ENCODE data around the gene C1R.
A peak's percentile ranks its signal among the peaks of the same experiment; 100 is the strongest.
"Not testable (repeated sequence)": the region's sequence is repeated elsewhere in the genome, so short reads cannot be mapped to it uniquely, and the experiment has no call there.

Gene C1R

GRCh38 chr12:7058850-7059395 lies 33.3 kb downstream of the C1R start:
- no peak overlapping the region for H2BK15ac ChIP-seq (ENCODE audit: low read length)
- H2BK120ac ChIP-seq (ENCODE audit: low read depth, low read length) = no peak overlapping the region
- no peaks in the 10 kb centered on the region for H3K79me1 ChIP-seq (ENCODE audit: low read depth, low read length)
- no peak overlapping the region for H2BK12ac ChIP-seq (ENCODE audit: low read length)
- H3K4ac ChIP-seq (ENCODE audit: low read length) = no peak overlapping the region
- H3K27ac ChIP-seq (replicated peaks; ENCODE audit: low read length) = no peak overlapping the region
- H3K27me3 ChIP-seq (ENCODE audit: control insufficient read depth in 3 of 3, insufficient read depth in 3 of 3, low read depth in 1 of 3, low read length in 3 of 3) = no peaks in the 10 kb centered on the region
- no peak for DNase-seq (ENCODE audit: low spot score)
- no peaks in the 10 kb centered on the region for H3K36me3 ChIP-seq (replicated peaks in 1 of 2; ENCODE audit: control insufficient read depth in 2 of 2, insufficient read depth in 2 of 2, low read length in 2 of 2)
- no peak overlapping the region for H2AK5ac ChIP-seq (ENCODE audit: low read depth, low read length)
- H3K4me1 ChIP-seq (ENCODE audit: control insufficient read depth in 2 of 2, insufficient read depth in 1 of 2, low read depth in 1 of 2, low read length in 2 of 2) = peaks cover 0 to 5% of the 10 kb centered on the region in 2 donors
- no CpG with 5 or more reads among the region's 9 CpGs for whole genome bisulfite sequencing, 2 donors (ENCODE audit: extremely low coverage in 2 of 2, insufficient read length in 2 of 2, insufficient replicate concordance in 1 of 2)
- H3K14ac ChIP-seq (ENCODE audit: low read length) = no peak overlapping the region
- H3K4me2 ChIP-seq (ENCODE audit: insufficient read depth, low read length, poor library complexity, severe bottlenecking) = no peak overlapping the region
- no peak overlapping the region for H4K91ac ChIP-seq (ENCODE audit: low read depth, low read length, poor library complexity)
- H2BK5ac ChIP-seq (ENCODE audit: low read length) = no peak overlapping the region
- H2AFZ ChIP-seq (ENCODE audit: low read length) = no peak overlapping the region
- H3K18ac ChIP-seq (ENCODE audit: low read length) = no peak overlapping the region
- no peaks in the 10 kb centered on the region for H3K9me3 ChIP-seq (replicated peaks in 1 of 2; ENCODE audit: control insufficient read depth in 2 of 2, insufficient read depth in 1 of 2, low read depth in 1 of 2, low read length in 2 of 2)
- H3K9ac ChIP-seq (ENCODE audit: low read depth, low read length, poor library complexity) = no peak overlapping the region
- H3K23ac ChIP-seq (ENCODE audit: low read depth, low read length, poor library complexity) = no peak overlapping the region
- no peak overlapping the region for H4K8ac ChIP-seq (ENCODE audit: low read depth, low read length)
- no peak overlapping the region for H3K4me3 ChIP-seq (ENCODE audit: low read length in 2 of 2)

- peak overlapping the region; percentile 48 for H3K18ac ChIP-seq (ENCODE audit: low read length)
- H4K8ac ChIP-seq (ENCODE audit: low read depth, low read length) = no peak overlapping the region
- H3K23ac ChIP-seq (ENCODE audit: low read depth, low read length, poor library complexity) = no peak overlapping the region
- no peak for DNase-seq (ENCODE audit: low spot score)
- no peak overlapping the region for H3K4ac ChIP-seq (ENCODE audit: low read length)
- no peaks in the 10 kb centered on the region for H3K9me3 ChIP-seq (replicated peaks in 1 of 2; ENCODE audit: control insufficient read depth in 2 of 2, insufficient read depth in 1 of 2, low read depth in 1 of 2, low read length in 2 of 2)
- H3K36me3 ChIP-seq (replicated peaks in 1 of 2; ENCODE audit: control insufficient read depth in 2 of 2, insufficient read depth in 2 of 2, low read length in 2 of 2) = no peaks in the 10 kb centered on the region
- H3K14ac ChIP-seq (ENCODE audit: low read length) = no peak overlapping the region
- no peaks in the 10 kb centered on the region for H3K79me1 ChIP-seq (ENCODE audit: low read depth, low read length)
- H3K4me1 ChIP-seq (ENCODE audit: control insufficient read depth in 2 of 2, insufficient read depth in 1 of 2, low read depth in 1 of 2, low read length in 2 of 2) = peaks cover 0 to 5% of the 10 kb centered on the region in 2 donors
- H3K9ac ChIP-seq (ENCODE audit: low read depth, low read length, poor library complexity) = no peak overlapping the region
- H3K4me2 ChIP-seq (ENCODE audit: insufficient read depth, low read length, poor library complexity, severe bottlenecking) = no peak overlapping the region
- no peak overlapping the region for H2BK120ac ChIP-seq (ENCODE audit: low read depth, low read length)
- no CpG with 5 or more reads among the region's 3 CpGs for WGBS, 2 donors (ENCODE audit: extremely low coverage in 2 of 2, insufficient read length in 2 of 2, insufficient replicate concordance in 1 of 2)
- no peak overlapping the region for H3K4me3 ChIP-seq (ENCODE audit: low read length in 2 of 2)
- H2AFZ ChIP-seq (ENCODE audit: low read length) = no peak overlapping the region
- H2BK5ac ChIP-seq (ENCODE audit: low read length) = no peak overlapping the region
- H2BK12ac ChIP-seq (ENCODE audit: low read length) = no peak overlapping the region
- H2AK5ac ChIP-seq (ENCODE audit: low read depth, low read length) = no peak overlapping the region
- H4K91ac ChIP-seq (ENCODE audit: low read depth, low read length, poor library complexity) = no peak overlapping the region
- no peak overlapping the region for H3K27ac ChIP-seq (replicated peaks; ENCODE audit: low read length)
- H2BK15ac ChIP-seq (ENCODE audit: low read length) = no peak overlapping the region
- H3K27me3 ChIP-seq (ENCODE audit: control insufficient read depth in 3 of 3, insufficient read depth in 3 of 3, low read depth in 1 of 3, low read length in 3 of 3) = no peaks in the 10 kb centered on the region
Observed at GRCh38 chr12:7058163-7058845, 33.9 kb downstream of the C1R start.

GRCh38 chr12:7055736-7056135 lies 36.5 kb downstream of the C1R start:
- H3K9ac ChIP-seq (ENCODE audit: low read depth, low read length, poor library complexity); H3K27me3 ChIP-seq (ENCODE audit: control insufficient read depth in 3 of 3, insufficient read depth in 3 of 3, low read depth in 1 of 3, low read length in 3 of 3); H2AK5ac ChIP-seq (ENCODE audit: low read depth, low read length); H2BK120ac ChIP-seq (ENCODE audit: low read depth, low read length); H3K4ac ChIP-seq (ENCODE audit: low read length); H3K9me3 ChIP-seq (replicated peaks in 1 of 2; ENCODE audit: control insufficient read depth in 2 of 2, insufficient read depth in 1 of 2, low read depth in 1 of 2, low read length in 2 of 2); H2AFZ ChIP-seq (ENCODE audit: low read length); H3K14ac ChIP-seq (ENCODE audit: low read length); H2BK5ac ChIP-seq (ENCODE audit: low read length); H2BK12ac ChIP-seq (ENCODE audit: low read length); H2BK15ac ChIP-seq (ENCODE audit: low read length); H3K79me1 ChIP-seq (ENCODE audit: low read depth, low read length); H3K27ac ChIP-seq (replicated peaks; ENCODE audit: low read length); H3K23ac ChIP-seq (ENCODE audit: low read depth, low read length, poor library complexity); DNase-seq (ENCODE audit: low spot score); H3K4me3 ChIP-seq (ENCODE audit: low read length in 2 of 2); H3K18ac ChIP-seq (ENCODE audit: low read length); H3K4me1 ChIP-seq (ENCODE audit: control insufficient read depth in 2 of 2, insufficient read depth in 1 of 2, low read depth in 1 of 2, low read length in 2 of 2); H4K8ac ChIP-seq (ENCODE audit: low read depth, low read length); H4K91ac ChIP-seq (ENCODE audit: low read depth, low read length, poor library complexity); H3K36me3 ChIP-seq (replicated peaks in 1 of 2; ENCODE audit: control insufficient read depth in 2 of 2, insufficient read depth in 2 of 2, low read length in 2 of 2); H3K4me2 ChIP-seq (ENCODE audit: insufficient read depth, low read length, poor library complexity, severe bottlenecking): not testable (repeated sequence)
- WGBS, 2 donors (ENCODE audit: extremely low coverage in 2 of 2, insufficient read length in 2 of 2, insufficient replicate concordance in 1 of 2) = no CpG with 5 or more reads among the region's 2 CpGs

GRCh38 chr12:7054925-7055324 lies 37.3 kb downstream of the C1R start:
- Histone ChIP-seq H3K79me1 (ENCODE audit: low read depth, low read length) (no peaks in the 10 kb centered on the region), H3K23ac (ENCODE audit: low read depth, low read length, poor library complexity) (no peak overlapping the region), H3K4me3 (ENCODE audit: low read length in 2 of 2) (no peak overlapping the region), H2AFZ (ENCODE audit: low read length) (no peak overlapping the region), H2BK12ac (ENCODE audit: low read length) (no peak overlapping the region), H2BK5ac (ENCODE audit: low read length) (no peak overlapping the region), H4K91ac (ENCODE audit: low read depth, low read length, poor library complexity) (no peak overlapping the region), H3K36me3 (replicated peaks in 1 of 2; ENCODE audit: control insufficient read depth in 2 of 2, insufficient read depth in 2 of 2, low read length in 2 of 2) (no peaks in the 10 kb centered on the region), H3K27me3 (ENCODE audit: control insufficient read depth in 3 of 3, insufficient read depth in 3 of 3, low read depth in 1 of 3, low read length in 3 of 3) (no peaks in the 10 kb centered on the region), H3K9ac (ENCODE audit: low read depth, low read length, poor library complexity) (no peak overlapping the region), H3K4me1 (ENCODE audit: control insufficient read depth in 2 of 2, insufficient read depth in 1 of 2, low read depth in 1 of 2, low read length in 2 of 2) (no peaks in the 10 kb centered on the region), H4K8ac (ENCODE audit: low read depth, low read length) (no peak overlapping the region), H3K14ac (ENCODE audit: low read length) (no peak overlapping the region), H3K4ac (ENCODE audit: low read length) (no peak overlapping the region), H2BK120ac (ENCODE audit: low read depth, low read length) (no peak overlapping the region), H3K4me2 (ENCODE audit: insufficient read depth, low read length, poor library complexity, severe bottlenecking) (no peak overlapping the region), H3K18ac (ENCODE audit: low read length) (no peak overlapping the region), H2BK15ac (ENCODE audit: low read length) (no peak overlapping the region), H2AK5ac (ENCODE audit: low read depth, low read length) (no peak overlapping the region), H3K9me3 (replicated peaks in 1 of 2; ENCODE audit: control insufficient read depth in 2 of 2, insufficient read depth in 1 of 2, low read depth in 1 of 2, low read length in 2 of 2) (peaks cover 0 to 5% of the 10 kb centered on the region in 2 donors), H3K27ac (replicated peaks; ENCODE audit: low read length) (no peak overlapping the region)
- no CpG with 5 or more reads among the region's 4 CpGs for WGBS, 2 donors (ENCODE audit: extremely low coverage in 2 of 2, insufficient read length in 2 of 2, insufficient replicate concordance in 1 of 2)
- DNase-seq (ENCODE audit: low spot score) = no peak

Data from neuronal stem cell (in vitro differentiated cells).